SK-MEL-5 (cell line): ENCODE measurements around the gene SAE1. TPM values are rescaled to one million over a fixed set of nuclear protein-coding genes. Genes with fewer than 3 reads are reported as not detected.
"Not testable (repeated sequence)": the region's sequence is repeated elsewhere in the genome, so short reads cannot be mapped to it uniquely, and the experiment has no call there.

Experiments used
- DNase-seq: peaks from one replicate; pipeline ENCODE4 v3.0.0-alpha.2; 2016; ENCODE audit warnings: low read depth, low spot score
- in situ Hi-C: cut with HindIII; loops from 2 replicates; pipeline ENCODE4 v1.10.0; 2016; ENCODE audit warnings: low sequenced_read_pairs, high pct_unique_total_duplicates, low pct_unique_long_range_greater_than_20kb
- polyA plus RNA-seq, 2 experiments: library from polyadenylated mRNA; depleted of rRNA; stranded (reverse); fragments of >200 nt; gene quantifications; 2 replicates each; pipeline ENCODE4 v1.2.3, GENCODE V29; 2015
- total RNA-seq: library from RNA; depleted of rRNA; stranded (reverse); fragments of >200 nt; shearing (Covaris generic); gene quantifications from 2 replicates; pipeline ENCODE4 v1.2.3, GENCODE V29; 2014; rRNA removed

The SAE1 gene
- total RNA-seq: 135 and 154 TPM in 2 replicates
- 162 and 181 TPM in 2 replicates for polyA plus RNA-seq (2015; cell fraction: cytosol; rRNA removed)
- polyA plus RNA-seq (2015; cell fraction: nucleus; rRNA removed): 24.9 and 31.4 TPM in 2 replicates

DNA sequence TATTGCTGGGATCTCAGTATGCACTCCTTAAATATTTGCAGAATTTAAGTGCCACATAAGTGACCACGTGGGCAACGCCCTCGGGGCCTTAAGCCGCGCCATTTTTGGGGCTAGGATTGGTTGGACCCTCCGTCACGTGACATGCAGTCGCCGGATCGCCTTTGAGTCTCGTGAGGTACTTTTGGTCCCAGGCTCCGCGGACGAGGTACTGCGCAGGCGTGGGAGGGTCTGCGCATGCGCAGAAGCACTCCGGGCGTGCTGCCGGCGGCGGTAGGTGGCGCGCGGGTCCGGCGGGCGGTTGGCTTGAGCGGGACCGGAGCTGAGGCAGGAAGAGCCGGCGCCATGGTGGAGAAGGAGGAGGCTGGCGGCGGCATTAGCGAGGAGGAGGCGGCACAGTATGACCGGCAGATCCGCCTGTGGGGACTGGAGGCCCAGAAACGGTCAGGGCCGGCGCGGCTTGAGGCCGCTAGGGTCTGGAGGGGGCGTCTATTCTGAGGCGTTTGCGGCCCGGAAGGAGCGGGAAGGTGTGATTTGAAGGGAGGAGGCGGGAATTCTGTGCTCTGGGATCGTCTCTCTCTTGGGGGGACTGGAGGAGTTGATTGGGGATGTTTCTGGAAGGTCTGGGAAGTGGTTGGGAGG is at the start of gene SAE1:
SAE1 (plus strand) TSS at position 247 of the 639 bp plus-strand sequence; CDS start at position 343, 96 bp downstream.
- DNase-seq: peak; percentile 97
- in situ Hi-C loops: no loop called here

DNA sequence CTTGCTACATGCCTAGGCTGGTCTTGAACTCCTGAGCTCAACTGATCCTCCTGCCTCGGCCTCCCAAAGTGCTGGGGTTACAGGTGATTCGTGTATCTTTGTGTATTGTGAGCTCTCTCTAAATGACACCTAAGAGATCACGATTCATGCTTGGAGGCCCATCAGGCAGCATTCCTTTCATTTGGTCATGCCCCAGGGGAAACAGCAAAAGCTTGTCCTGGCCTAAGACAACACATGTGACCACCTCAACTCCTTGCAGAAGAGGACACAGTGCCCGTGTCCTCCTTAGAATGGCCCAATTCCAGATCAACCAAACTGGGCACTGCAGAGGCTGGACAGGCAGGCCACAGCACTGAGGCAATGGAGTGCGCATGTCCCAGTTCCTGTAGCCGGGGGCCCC is 49.5 kb upstream of the SAE1 start:
- peak; percentile 15 for DNase-seq
- in situ Hi-C loops: no loop called here

DNA sequence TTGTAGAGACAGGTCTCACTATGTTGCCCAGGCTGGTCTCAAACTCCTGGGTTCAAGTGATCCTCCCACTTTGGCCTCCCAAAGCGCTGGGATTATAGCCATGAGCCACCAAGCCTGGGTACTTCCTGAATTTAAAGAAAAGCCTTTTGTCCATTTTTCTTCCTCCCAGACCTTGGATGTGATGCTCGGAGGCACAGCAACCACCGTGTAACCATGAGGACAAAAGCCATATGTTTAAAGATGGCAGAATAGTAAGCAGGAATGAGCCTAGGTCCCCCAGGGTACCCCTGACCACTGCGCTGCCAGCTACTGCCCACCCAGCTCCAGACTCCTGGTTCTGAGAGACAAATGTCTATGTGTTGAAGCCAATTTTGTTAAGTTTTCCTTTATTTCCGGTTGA is 48.1 kb upstream of the SAE1 start:
- DNase-seq: no peak
- in situ Hi-C loops: no loop called here

DNA sequence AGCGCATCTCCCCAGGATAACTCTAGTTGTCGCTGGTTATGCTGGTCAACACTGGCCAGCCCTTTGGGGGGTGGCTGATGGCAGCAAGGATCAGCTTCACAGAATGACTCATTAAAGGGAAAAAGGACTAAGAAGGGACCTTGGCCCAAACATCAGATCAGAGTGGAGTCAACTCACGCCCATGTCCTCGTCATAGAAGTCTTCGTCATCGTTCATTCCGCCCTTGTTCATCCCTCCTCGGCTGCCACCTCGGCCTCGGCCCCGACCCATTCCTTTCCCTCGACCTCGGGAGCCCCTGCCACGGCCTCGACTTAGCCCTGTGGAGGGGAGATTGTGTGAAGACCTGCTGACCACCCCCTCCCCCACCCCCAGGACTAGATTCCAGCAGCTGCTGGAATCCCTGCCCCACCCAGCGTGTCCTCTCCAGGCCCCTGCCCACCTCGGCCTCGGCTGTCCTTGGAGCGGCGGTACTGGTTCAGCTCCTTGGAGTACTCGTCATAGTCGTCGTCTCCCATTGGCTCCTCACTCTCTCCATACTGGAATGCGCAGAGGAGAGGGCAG is 45.7 kb upstream of the SAE1 start:
- DNase-seq: no peak
- in situ Hi-C loops: no loop called here

DNA sequence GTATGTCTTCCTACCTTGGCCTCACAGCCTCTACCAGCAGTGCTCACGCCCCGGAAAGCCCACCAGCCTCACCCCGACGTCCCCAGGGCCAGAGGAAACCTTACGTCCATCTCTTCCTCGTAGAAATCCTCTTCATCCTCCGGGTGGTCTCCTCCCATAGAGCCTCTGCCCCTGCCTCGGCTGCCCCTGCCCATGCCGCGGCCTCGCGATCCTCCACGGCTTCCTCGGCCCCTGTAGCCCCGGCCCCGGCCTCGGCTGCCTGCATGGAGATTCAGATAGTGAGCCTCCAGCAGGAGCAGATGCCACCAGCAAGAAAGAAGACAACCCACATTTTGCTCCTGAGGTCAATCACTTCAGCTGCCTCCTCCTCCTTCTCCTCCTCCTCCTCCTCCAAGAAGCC is 44.4 kb upstream of the SAE1 start:
- no peak for DNase-seq
- in situ Hi-C loops: no loop called here

DNA sequence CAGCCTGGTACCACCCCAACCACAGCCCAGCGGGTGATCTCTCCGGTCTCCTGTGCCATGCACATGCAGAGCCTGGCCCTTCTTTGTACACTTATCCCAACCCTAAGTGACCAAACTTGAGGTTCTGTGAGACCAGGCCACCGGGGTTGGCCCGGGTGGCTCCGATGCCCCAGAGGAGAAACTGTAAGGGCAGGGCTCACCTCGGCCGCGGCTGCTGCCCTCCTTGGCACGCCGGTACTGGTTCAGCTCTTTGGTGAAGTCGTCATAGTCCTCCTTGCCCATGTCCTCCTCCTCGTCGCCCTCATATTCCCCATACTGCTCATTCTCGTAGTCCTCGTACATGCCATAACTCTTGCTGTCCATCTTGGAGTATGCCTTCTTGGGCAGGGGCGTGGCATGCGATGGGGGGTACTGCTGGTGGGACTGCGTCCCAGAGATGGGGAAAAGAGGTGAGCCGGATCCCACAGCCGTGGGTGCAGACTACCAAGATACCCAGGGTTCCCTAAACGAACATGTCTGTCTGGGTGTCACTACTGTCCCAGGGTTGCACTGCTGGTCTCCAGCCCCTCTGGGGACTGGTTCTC is 40.8 kb upstream of the SAE1 start:
- in situ Hi-C loops: no loop called here
- DNase-seq: no peak

DNA sequence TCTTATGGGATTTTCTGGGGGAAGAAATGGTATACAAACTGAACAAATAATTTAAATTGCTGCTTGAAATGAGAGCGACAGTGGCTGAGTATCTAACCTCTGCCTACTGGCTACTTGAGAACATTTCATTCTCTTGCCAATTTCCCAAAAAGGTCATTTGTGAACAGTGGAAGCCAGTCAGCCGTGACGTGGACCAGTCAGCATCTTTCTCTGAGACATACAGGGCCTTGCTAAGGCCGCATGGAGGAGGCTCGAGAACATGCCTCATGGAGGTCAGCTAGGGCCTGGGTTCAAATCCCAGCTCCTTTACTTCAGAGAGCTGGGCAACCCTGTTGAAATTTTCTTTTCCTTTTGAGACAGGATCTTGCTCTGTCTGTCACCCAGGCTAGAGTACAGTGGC is 37.4 kb upstream of the SAE1 start:
- DNase-seq: peak; percentile 50
- in situ Hi-C loops: no loop called here

DNA sequence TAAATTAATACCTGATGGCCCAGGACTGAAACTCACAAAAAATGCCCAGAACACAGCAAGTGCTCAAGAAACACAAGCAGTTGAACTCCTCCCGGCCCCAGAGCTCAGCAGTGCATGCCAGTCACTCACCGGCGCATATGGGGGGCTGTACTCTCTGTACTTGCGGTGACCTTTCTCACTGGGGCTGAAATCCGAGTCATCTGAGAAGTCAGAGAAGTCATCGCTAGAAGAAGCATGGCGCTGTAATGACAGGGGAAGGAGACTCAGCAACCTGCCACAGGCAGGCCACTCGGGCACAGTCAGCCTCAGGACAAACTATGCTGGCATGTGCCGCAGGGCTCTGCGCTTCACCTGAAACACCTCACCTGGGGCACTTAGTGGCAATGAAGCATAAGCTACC is 36.8 kb upstream of the SAE1 start:
- no peak for DNase-seq
- in situ Hi-C loops: no loop called here

DNA sequence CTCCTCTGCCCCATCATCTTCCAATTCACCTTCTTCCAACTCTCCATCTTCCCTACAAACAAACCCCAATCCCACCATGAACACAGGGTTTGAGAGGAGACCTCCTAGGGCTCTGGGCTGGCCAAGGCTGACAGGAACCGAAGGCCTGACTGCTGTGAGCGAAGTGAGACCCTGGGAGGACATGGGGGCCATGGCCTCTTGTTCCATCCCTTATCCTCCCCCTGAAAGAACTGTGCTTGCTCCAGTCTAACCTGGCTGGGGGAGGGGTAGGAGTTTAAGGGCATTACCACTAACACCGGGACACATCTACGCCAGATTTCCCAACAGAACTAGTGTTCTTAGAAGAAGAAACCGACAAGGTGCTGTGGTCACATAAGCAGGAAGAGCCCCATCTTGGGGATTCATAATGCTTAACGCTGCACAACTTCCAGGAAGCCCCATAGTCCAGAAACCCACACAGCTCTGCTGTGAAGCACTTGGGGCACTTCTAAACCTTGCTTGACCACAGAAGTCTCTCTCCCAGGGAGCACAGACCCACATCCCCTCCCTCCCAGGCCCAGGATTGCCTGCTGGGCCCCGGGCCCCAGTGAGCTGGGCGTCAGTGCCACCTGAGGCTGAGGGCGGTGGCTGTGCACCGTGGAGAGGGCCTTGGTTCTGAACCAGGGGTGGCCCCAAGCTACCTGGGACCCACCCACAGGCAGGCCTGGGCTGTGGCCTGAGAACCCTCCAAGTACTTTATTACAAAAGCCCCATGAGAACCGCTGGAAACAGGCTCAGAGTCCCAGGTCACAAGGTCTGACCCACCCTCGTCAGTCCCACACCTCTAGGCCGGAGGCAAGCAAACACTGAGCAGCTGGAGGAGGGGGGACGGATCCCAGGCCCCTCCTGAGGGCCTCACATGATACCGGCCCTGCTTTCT is 35.8 kb upstream of the SAE1 start:
- DNase-seq: peak; percentile 83
- in situ Hi-C loops: no loop called here

DNA sequence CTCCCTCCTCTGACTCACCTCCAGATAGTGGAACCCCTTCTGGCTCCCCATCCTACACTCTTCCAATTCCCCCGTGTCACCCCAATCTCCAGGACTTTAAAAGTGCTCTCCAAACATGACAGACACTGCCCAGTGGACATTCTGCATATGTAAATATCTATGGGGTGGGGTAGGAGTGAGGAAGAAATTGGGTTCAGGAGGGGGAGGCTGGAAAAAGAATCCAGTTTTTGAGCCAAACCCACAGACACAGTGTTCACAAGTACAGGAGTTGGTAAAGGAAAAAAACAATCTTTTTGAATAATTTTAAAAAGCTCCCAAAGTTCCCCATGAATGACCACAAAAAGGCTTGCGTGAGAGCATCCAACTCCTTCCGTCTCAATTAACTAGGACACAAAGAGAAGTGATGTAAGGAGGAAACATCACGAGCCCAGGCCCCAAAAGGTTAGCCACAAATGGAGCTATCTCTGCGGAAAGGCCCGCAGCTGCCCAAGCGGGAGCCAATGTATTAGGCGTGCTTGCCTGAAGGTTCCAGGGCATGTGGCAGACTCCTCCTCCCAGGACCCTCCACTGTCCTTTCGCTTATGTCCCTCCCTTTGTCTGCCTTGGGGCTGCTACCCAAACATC is 35.0 kb upstream of the SAE1 start:
- peak; percentile 94 for DNase-seq
- in situ Hi-C loops: no loop called here

DNA sequence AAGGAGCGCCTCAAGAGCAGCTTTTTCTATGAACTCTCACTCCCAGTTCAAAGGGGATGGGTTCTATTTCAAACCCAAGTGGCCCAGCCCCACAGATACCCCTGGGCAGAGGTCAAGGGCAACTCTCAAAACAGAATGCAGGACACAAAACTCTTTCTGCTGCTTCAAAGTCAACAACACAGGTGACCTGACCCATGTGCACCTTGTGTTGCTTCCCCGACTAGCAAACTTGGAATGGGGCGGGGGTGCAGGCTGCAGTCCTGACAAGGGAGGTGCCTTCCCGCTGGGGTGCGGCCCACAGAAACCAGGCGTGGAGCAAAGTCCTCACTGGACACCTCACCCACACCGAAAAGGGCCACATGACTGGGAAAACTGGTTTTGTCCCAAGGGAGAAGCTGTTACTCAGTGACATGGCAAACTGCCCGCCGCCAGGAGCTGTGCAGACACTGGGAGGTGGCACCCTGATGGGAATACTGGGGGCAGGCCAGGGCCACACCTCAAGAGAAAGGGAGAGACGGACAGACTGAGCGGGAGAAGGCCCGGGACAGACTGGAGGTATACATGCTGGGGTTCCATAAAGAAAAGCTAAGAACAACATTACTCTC is 34.4 kb upstream of the SAE1 start:
- no peak for DNase-seq
- in situ Hi-C loops: no loop called here

DNA sequence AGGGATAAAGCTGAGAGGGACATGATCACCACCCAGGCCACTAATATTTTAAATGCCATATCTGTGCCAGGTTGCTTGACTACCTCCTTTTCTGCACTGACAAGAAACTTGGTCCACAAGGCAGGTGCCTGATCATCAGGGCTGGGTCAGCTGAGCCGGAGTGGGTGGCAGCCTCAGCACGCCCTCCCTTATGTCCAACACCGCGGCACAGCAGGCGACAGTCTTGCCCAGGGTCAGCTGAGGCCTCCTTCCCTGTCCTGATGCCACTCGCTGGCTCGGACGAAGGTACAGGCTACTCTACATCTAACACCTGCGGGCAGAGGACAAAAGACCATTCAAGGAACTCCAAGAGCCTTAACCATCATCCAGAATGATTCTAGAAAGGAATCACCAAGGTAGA is 33.9 kb upstream of the SAE1 start:
- in situ Hi-C loops: no loop called here
- no peak for DNase-seq

DNA sequence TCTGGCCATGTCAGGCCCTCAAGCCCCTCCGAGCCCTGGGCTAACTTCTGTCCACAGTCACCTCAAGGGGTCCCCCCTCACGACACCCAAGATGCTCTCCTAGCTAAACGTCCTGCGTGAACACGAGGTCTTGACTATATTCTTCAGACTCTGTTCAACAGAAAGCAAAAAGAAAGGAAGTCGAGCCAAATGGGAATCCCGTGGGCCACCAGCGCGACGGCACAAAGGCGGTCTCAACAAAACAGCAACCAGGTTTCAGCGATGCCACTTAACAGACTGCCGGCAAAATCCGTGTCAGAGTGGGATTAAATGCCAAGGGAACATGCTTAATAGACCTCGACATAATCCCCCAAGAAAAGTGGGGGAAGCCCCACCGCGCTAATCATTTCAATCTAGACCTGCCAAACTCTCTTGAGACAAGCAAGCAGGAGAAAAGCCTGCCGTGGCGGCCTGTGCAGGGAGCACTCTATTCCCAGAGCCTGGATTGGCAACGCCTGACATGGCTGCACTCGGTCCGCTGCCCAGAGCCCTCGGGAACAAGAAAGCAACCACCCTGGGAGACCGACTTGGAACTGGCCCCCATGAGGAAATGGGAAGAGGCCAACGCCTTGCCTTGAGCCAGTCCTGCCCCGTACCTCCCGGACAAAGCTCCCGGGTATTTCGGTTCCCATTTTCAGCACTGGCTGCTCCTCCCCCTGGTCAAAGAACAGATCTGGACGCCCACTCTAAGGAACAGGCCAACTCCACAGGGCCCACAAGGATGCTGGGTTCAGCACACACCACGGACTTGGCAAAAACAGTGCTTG is 33.0 kb upstream of the SAE1 start:
- DNase-seq: no peak
- in situ Hi-C loops: no loop called here

DNA sequence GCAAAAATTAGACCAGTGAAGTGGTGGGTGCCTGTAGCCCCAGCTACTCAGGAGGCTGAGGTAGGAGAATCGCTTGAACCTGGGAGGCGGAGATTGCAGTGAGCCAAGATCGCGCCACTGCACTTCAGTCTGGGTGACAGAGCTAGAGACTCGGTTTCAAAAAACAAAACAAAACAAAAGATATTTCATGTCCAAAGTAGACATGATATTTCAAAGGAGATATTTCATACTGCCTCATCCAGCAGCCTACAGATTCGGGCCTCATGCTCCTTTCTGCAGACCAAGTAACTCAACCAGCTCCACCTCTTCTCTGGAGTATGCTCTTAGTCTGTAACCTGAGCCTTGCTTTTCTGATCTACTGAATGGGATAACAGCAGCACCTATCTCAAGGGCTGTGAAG is 32.0 kb upstream of the SAE1 start:
- DNase-seq: no peak
- in situ Hi-C loops: no loop called here

DNA sequence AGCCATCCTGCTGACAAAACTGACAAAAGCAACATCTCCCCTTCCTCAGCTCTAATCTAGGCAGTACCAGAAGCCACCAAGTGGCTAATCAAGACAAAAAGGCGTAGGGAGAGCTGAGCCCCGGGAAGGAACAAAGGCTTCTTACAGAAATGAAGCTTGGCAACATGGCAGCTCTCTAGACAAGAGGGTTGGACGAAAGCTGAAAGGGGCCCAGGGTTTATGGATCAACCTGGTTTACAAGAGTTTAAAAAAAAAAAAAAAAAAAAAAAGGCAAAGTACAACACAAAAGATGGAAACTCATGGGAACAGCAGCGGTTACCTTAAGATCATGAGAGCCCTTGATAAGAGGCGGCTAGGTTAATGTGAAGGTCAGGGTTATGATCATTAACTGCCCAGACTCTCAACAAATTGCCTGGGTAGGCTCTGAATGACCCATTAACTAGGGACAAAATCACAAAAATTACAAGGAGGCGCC is 31.0 kb upstream of the SAE1 start:
- in situ Hi-C loops: no loop called here
- no peak for DNase-seq

DNA sequence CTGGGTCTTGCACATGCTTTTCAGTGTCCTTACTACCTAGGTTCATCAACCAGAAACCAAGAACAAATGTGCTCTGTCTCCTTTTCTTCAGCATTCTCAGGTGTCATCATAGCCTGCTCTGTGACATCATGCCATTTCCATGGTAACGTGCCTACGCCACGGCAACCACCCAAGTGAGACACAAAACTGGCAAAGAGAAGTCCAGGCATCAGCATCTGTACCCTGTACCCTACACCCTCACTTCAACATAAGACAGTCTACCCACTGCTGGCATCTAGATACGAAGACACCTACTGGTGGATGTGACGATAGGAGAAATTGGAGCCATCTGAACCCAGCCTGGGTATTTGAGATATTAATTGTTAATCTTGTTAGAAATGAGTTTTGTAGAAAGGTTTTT is 30.3 kb upstream of the SAE1 start:
- DNase-seq: no peak
- in situ Hi-C loops: no loop called here

DNA sequence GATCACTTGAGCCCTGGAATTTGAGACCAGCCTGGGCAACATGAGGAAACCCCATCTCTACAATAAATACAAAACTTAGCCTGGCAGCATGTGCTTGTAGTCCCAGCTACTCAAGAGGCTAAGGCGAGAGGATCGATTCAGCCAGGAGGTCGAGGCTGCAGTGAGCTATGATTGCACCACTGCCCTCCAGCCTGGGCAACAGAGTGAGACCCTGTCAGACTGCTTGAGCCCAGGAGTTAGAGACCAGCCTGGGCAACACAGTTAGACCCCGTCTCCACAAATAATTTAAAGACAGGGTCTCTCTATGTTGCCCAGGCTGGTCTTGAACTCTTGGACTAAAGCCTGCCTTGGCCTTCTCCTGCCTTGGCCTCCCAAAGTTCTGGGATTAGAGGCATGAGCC is 29.5 kb upstream of the SAE1 start:
- DNase-seq, in situ Hi-C loops: not testable (repeated sequence)
